Measurements from ENCODE around the gene MYRIP.
"Not testable (repeated sequence)": the region's sequence is repeated elsewhere in the genome, so short reads cannot be mapped to it uniquely, and the experiment has no call there.

Gene MYRIP

DNA sequence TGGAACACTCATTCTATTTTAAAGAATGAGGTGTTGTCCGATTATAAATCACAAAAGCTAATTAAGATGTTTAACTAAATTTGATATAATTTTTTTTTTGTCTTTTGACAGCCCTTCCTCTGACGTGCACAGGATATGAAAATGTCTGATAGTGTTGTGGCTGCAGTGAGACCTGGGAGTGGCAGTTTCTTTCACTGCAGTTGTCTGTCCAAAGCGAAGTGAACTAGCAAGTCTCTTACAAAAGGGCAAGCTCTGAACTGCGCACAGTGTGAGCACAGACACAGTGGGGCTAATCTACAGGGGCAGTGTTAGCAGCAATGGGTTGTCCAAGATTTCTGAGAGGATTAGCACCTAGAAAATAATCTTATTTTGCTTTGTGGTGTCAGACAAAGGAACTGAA, 29.1 kb upstream of the MYRIP start:
- H3K9me3 ChIP-seq (replicated peaks in 1 of 11): peaks cover 11 to 27% (median 21%) of the 10 kb centered on the region in 11 experiments; a peak in 15 of 22 replicates
- no peak overlapping the region for H3K9ac ChIP-seq
- peaks cover 0 to 5% (median 0%) of the 10 kb centered on the region in 10 experiments; a peak in 1 of 20 replicates for H3K4me1 ChIP-seq
- no peak overlapping the region for H3K4me2 ChIP-seq
- no peak for TF ChIP-seq Cebpa-rat (IDR thresholded peaks at IDR 0.05)
- H3K27me3 ChIP-seq: no peaks in the 10 kb centered on the region
- H3K36me3 ChIP-seq: no peaks in the 10 kb centered on the region
- no peak overlapping the region for H3K27ac ChIP-seq
- no peak overlapping the region for H3K4me3 ChIP-seq
- H4K20me1 ChIP-seq: no peaks in the 10 kb centered on the region

DNA sequence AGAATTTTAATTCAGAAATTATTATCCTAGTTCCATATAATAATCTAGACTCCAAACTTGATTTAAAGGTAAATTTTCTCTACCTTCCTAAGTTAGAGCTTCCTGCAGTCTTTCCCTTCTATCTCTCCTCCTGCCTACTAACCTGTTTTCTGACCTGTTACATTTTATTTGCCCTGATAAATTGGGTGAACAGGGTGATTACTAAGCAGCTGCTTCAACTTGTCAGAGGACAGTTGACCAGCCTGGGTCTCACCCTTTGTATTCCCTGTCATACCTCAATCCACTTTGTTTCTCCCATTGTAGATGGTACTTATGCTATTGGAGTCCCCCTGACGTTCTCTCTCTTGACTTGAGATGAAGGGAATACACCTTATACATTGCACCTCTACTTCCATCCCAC, 28.4 kb upstream of the MYRIP start:
- no peak for TF ChIP-seq Cebpa-rat (IDR thresholded peaks at IDR 0.05)
- Histone ChIP-seq H3K27ac (no peak overlapping the region), H3K4me3 (no peak overlapping the region), H4K20me1 (no peaks in the 10 kb centered on the region), H3K9me3 (replicated peaks in 1 of 11) (peaks cover 11 to 27% (median 21%) of the 10 kb centered on the region in 11 experiments; a peak in 15 of 22 replicates), H3K27me3 (no peaks in the 10 kb centered on the region), H3K9ac (no peak overlapping the region), H3K4me2 (no peak overlapping the region), H3K4me1 (peaks cover 0 to 5% (median 0%) of the 10 kb centered on the region in 10 experiments; a peak in 1 of 20 replicates), H3K36me3 (no peaks in the 10 kb centered on the region)

DNA sequence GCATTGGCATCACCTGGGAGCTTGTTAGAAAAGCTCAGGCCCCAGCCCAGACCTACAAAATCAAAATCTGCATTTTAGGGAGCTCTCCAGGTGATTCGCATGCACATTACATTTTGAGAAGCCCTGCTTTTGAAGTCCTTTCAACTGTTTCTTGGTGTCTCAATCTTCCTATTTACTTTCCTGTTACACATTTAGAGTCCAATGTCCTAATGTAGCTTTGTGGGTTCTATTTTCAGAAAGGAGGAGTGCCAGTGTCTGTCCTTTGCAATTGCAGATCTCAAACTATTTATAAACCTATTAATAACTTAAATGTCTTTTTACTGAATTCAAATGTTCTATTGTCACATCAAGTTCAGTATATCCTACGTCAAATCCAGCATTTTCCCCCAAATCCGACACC, 27.8 kb upstream of the MYRIP start:
- H3K4me1 ChIP-seq: peaks cover 0 to 5% (median 0%) of the 10 kb centered on the region in 10 experiments; a peak in 1 of 20 replicates
- 0 out of 22 replicates have a peak overlapping the region, but pooled peaks of 3 of the 11 experiments have one; percentile 4 to 19 (median 5) for H3K4me2 ChIP-seq
- no peaks in the 10 kb centered on the region for H3K36me3 ChIP-seq
- H3K27me3 ChIP-seq: no peaks in the 10 kb centered on the region
- no peak overlapping the region for H3K9ac ChIP-seq
- H3K27ac ChIP-seq: no peak overlapping the region
- no peak overlapping the region for H3K4me3 ChIP-seq
- TF ChIP-seq Cebpa-rat (IDR thresholded peaks at IDR 0.05): no peak
- no peaks in the 10 kb centered on the region for H4K20me1 ChIP-seq
- H3K9me3 ChIP-seq (replicated peaks in 1 of 11): peaks cover 11 to 27% (median 21%) of the 10 kb centered on the region in 11 experiments; a peak in 15 of 22 replicates

DNA sequence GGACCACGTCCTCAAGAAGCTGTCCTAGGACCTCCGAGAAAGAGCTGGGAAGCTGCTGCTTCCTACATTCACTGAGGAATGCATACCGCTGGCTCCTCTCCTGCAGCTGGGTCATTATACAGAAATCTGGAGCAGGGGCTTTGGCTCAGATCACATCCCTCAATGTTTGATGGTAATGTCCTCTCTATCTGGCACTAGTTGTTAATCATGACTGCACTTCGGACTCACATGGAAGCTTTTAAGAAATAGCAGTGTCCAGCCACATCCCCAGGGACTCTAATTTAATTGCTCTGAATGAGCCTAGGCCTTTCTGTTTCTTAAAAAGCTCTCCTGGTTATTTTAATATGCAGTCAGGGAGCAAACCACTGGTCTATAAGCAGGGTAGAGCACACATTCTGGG, 25.7 kb upstream of the MYRIP start:
- no peak overlapping the region for H3K4me2 ChIP-seq
- no peak overlapping the region for H3K4me3 ChIP-seq
- no peak overlapping the region for H3K27ac ChIP-seq
- peaks cover 6 to 13% (median 11%) of the 10 kb centered on the region in 11 experiments; a peak in 15 of 22 replicates for H3K9me3 ChIP-seq (replicated peaks in 1 of 11)
- H3K4me1 ChIP-seq: peaks cover 0 to 5% (median 0%) of the 10 kb centered on the region in 10 experiments; a peak in 1 of 20 replicates
- H3K9ac ChIP-seq: no peak overlapping the region
- no peaks in the 10 kb centered on the region for H3K27me3 ChIP-seq
- no peaks in the 10 kb centered on the region for H3K36me3 ChIP-seq
- H4K20me1 ChIP-seq: no peaks in the 10 kb centered on the region
- TF ChIP-seq Cebpa-rat (IDR thresholded peaks at IDR 0.05): no peak

DNA sequence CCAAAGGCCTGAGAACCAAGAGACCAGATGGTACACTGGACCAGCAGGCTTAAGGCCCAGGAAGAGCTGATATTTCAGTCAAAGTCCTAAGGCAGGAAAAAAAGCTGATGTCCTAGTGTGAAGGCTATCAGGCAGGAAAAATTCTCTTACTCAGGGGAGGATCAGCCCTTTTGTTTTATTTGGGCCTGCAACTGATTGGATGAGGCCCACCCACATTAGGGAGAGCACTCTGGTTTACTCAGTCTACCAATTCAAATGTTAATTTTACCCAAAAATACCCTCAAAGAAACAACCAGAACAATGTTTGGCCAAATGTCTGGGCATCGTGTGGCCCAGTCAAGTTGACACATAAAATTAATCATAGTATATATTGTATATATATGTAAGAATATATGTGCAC, 24.5 kb upstream of the MYRIP start:
- no peak overlapping the region for H3K4me2 ChIP-seq
- no peak for TF ChIP-seq Cebpa-rat (IDR thresholded peaks at IDR 0.05)
- H3K4me3 ChIP-seq: no peak overlapping the region
- no peaks in the 10 kb centered on the region for H4K20me1 ChIP-seq
- no peaks in the 10 kb centered on the region for H3K36me3 ChIP-seq
- no peaks in the 10 kb centered on the region for H3K27me3 ChIP-seq
- peaks cover 0 to 5% (median 0%) of the 10 kb centered on the region in 10 experiments; a peak in 1 of 20 replicates for H3K4me1 ChIP-seq
- H3K9ac ChIP-seq: no peak overlapping the region
- peaks cover under 1 to 1% (median under 1%) of the 10 kb centered on the region in 11 experiments; a peak in 10 of 22 replicates for H3K9me3 ChIP-seq (replicated peaks in 1 of 11)
- no peak overlapping the region for H3K27ac ChIP-seq

DNA sequence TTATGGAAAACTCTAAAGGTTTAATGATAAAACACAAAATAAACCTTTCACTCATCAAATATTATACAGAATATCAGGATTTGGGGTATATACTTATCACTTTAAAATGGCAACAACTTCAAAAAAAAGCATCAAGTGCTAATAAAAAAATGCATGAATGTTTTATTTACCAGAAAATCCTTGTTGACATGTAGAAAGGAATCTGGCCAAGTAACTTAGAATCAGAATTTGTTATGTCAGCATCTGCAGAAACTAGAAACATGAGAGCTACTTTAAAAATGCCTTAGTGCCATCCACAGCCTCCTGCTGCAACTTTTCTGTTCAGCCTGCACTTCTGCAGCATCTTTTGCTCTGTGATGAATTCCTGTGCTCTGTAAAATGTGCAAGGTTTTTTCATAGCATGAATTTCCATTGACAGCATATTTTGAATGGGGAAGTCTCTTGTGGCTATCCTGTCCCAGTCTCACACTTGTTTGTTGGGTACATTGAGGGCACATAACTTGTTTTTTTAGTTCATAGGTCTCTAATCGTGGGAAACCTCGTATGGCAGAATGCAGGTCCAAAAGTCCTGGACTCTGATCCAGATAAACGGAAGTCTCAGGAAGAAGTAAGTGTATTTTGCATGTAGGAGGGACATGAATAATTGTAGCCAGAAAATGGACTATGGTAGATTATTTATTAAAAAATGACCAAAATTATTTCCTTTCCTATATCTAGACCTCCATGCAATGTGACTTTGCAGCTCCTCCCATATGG, 21.1 kb upstream of the MYRIP start:
- no peak for TF ChIP-seq Cebpa-rat (IDR thresholded peaks at IDR 0.05)
- H3K9ac ChIP-seq: no peak overlapping the region
- no peaks in the 10 kb centered on the region for H4K20me1 ChIP-seq
- H3K4me2 ChIP-seq: no peak overlapping the region
- H3K27me3 ChIP-seq: no peaks in the 10 kb centered on the region
- no peaks in the 10 kb centered on the region for H3K9me3 ChIP-seq (replicated peaks in 1 of 11)
- no peaks in the 10 kb centered on the region for H3K4me1 ChIP-seq
- H3K36me3 ChIP-seq: no peaks in the 10 kb centered on the region
- H3K27ac ChIP-seq: no peak overlapping the region
- H3K4me3 ChIP-seq: no peak overlapping the region

DNA sequence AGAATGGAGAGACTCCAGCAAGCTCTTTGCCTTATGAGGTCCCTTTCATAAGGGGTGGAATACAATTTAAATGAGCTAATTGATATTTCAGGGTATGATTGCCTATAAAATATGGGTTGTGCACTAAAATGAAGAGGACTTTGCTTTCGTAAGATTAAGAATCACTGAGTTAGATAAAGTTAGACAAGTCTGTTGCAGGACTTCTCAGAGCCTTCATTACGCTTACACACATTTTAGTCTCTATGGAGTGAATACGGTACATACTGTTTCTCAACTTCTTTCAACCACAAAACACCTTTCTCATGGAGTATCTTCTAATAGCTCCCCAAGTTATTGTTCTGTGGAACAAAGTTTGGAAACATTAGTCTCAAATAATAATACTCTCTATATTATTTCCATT, 17.8 kb upstream of the MYRIP start:
- Histone ChIP-seq H3K9me3 (replicated peaks in 1 of 11) (no peaks in the 10 kb centered on the region), H3K36me3 (no peaks in the 10 kb centered on the region), H3K4me3 (no peak overlapping the region), H4K20me1 (no peaks in the 10 kb centered on the region), H3K9ac (no peak overlapping the region), H3K27me3 (no peaks in the 10 kb centered on the region), H3K4me1 (no peaks in the 10 kb centered on the region), H3K27ac (no peak overlapping the region), H3K4me2 (no peak overlapping the region)
- no peak for TF ChIP-seq Cebpa-rat (IDR thresholded peaks at IDR 0.05)

DNA sequence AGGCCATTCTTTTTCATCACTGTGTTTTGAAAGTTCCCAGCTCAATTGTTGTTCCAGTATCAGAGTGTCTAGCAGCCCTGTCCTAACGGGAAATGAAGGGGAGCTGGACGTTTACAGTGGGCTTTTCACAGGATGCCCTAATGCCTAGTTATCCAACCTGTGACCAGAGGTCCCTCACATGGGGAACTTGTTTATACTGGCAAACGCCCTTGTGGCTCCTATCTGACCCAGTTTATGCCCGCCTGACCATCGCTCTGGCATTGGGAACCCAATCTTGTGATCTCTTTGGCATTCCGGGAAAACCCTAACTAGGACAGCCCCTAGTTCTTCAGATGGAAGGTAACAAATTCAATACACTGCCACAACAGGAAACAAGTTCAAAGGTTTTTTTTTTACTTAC, 14.5 kb upstream of the MYRIP start:
- no peak overlapping the region for H3K4me3 ChIP-seq
- no peaks in the 10 kb centered on the region for H3K4me1 ChIP-seq
- H3K9me3 ChIP-seq (replicated peaks in 1 of 11): no peaks in the 10 kb centered on the region
- no peak overlapping the region for H3K4me2 ChIP-seq
- no peak overlapping the region for H3K27ac ChIP-seq
- no peaks in the 10 kb centered on the region for H3K36me3 ChIP-seq
- no peaks in the 10 kb centered on the region for H3K27me3 ChIP-seq
- no peak overlapping the region for H3K9ac ChIP-seq
- no peaks in the 10 kb centered on the region for H4K20me1 ChIP-seq
- no peak for TF ChIP-seq Cebpa-rat (IDR thresholded peaks at IDR 0.05)

DNA sequence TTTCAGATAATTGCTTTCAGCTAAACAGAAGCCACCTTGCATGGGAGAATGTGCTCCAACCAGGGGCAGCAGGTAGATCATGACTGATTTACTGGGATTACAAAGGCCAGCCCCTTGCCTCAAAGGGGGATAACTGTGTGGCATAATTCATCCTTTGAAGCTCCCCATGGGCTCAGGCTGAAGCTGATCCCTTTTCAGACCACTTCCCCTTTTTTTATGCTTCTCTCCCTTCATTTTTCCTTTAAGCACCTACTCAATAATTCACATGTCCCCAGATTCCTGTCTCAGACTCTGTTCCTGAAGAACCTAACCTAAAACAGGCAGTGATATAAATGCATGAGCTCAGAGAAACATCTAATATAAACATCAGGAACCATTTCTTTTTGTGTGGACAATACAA, 8.2 kb upstream of the MYRIP start:
- TF ChIP-seq Cebpa-rat (IDR thresholded peaks at IDR 0.05): no peak
- Histone ChIP-seq H3K36me3 (no peaks in the 10 kb centered on the region), H3K9ac (no peak overlapping the region), H3K9me3 (replicated peaks in 1 of 11) (peaks cover 13 to 19% (median 15%) of the 10 kb centered on the region in 11 experiments; a peak in 21 of 22 replicates), H4K20me1 (no peaks in the 10 kb centered on the region), H3K4me2 (no peak overlapping the region), H3K27ac (no peak overlapping the region), H3K27me3 (no peaks in the 10 kb centered on the region), H3K4me1 (peaks cover 0 to 6% (median 0%) of the 10 kb centered on the region in 10 experiments; a peak in 3 of 20 replicates), H3K4me3 (no peak overlapping the region)

DNA sequence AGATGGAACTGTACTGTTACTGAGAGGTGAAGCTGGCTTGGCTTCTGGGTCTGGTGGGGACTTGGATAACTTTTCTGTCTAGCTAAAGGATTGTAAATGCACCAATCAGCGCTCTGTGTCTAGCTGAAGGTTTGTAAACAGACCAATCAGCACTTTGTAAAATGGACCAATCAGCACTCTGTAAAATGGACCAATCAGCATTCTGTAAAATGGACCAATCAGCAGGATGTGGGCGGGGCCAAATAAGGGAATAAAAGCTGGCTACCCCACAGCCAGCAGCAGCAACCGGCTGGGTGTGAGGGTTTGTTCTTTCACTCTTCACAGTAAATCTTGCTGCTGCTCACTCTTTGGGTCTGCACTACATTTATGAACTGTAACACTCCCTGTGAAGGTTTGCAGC, 6.9 kb upstream of the MYRIP start:
- H3K27ac ChIP-seq, H3K36me3 ChIP-seq, H3K4me2 ChIP-seq, H3K27me3 ChIP-seq, H3K4me1 ChIP-seq, H3K9ac ChIP-seq, H4K20me1 ChIP-seq, H3K4me3 ChIP-seq: not testable (repeated sequence)
- H3K9me3 ChIP-seq (replicated peaks in 1 of 11): peaks cover 13 to 19% (median 15%) of the 10 kb centered on the region in 11 experiments; a peak in 21 of 22 replicates
